HG02642 (cell line): ENCODE results near the gene BARX1.
"Not testable (repeated sequence)": the region's sequence is repeated elsewhere in the genome, so short reads cannot be mapped to it uniquely, and the experiment has no call there.

ENCODE experiments used
- ATAC-seq: cut with Tn5 transposase; IDR thresholded peaks from one replicate; pipeline ENCODE4 v1.9.1; 2021; ENCODE audit warnings: mild to moderate bottlenecking; ENCODE audit not compliant: unreplicated experiment, poor library complexity

The BARX1 gene

GRCh38 chr9:93967020-93967803 is 12.1 kb upstream of the BARX1 start:
- ATAC-seq: no peak

- ATAC-seq: no peak
Measured at GRCh38 chr9:93965830-93966577, 10.8 kb upstream of the BARX1 start.

GRCh38 chr9:93964685-93965084 is 9.5 kb upstream of the BARX1 start:
- ATAC-seq: no peak

GRCh38 chr9:93963969-93964368 is 8.8 kb upstream of the BARX1 start:
- no peak for ATAC-seq

- not testable (repeated sequence) for ATAC-seq
Measured at GRCh38 chr9:93963489-93963888, 8.3 kb upstream of the BARX1 start.

GRCh38 chr9:93962561-93963440 is 7.6 kb upstream of the BARX1 start:
- peak; percentile 54 for ATAC-seq

GRCh38 chr9:93962017-93962416 is 6.9 kb upstream of the BARX1 start:
- ATAC-seq: no peak

- ATAC-seq: no peak
Measured at GRCh38 chr9:93960971-93961841, 6.1 kb upstream of the BARX1 start.

GRCh38 chr9:93960221-93960970 is 5.2 kb upstream of the BARX1 start:
- no peak for ATAC-seq

GRCh38 chr9:93959739-93960154 is 4.6 kb upstream of the BARX1 start:
- no peak for ATAC-seq

GRCh38 chr9:93958819-93959682 is 3.9 kb upstream of the BARX1 start:
- ATAC-seq: no peak

- ATAC-seq: no peak
Measured at GRCh38 chr9:93958121-93958818, 3.1 kb upstream of the BARX1 start.

GRCh38 chr9:93955981-93956784 is 1.0 kb upstream of the BARX1 start:
- no peak for ATAC-seq

- no peak for ATAC-seq
Measured at GRCh38 chr9:93954434-93955061, 607 bp downstream of the BARX1 start.

- ATAC-seq: no peak
Measured at GRCh38 chr9:93953496-93954433, 1.4 kb downstream of the BARX1 start.
